H1 (cell line): ENCODE measurements around the gene PLCB3. TPM values are rescaled to one million over a fixed set of nuclear protein-coding genes. Genes with fewer than 3 reads are reported as not detected.
A peak's percentile ranks its signal among the peaks of the same experiment; 100 is the strongest.

ENCODE experiments used
- BCL11A ChIP-seq, 2 experiments: IDR thresholded peaks; one replicate each; pipeline ENCODE4 v1.6.1; 2011; ENCODE audit warnings: low read depth in 2 of 2, low read length in 2 of 2, mild to moderate bottlenecking in 2 of 2
- CBX8 ChIP-seq: fragments of 300-800, 300-1000 bp; sonication (generic); IDR thresholded peaks from 2 replicates; pipeline ENCODE4 v1.7.1; 2016; ENCODE audit warnings: low read depth, low read length, borderline replicate concordance
- CHD7 ChIP-seq: fragments of 300-600 bp; sonication (generic); IDR thresholded peaks from 2 replicates; pipeline ENCODE4 v1.7.1; 2012; ENCODE audit warnings: low read length, moderate library complexity, mild to moderate bottlenecking, inconsistent platforms; ENCODE audit not compliant: insufficient replicate concordance
- JUND ChIP-seq: IDR thresholded peaks from 2 replicates; pipeline ENCODE4 v1.6.1; 2011; ENCODE audit warnings: mild to moderate bottlenecking, improper control_type of control experiment, low read length
- KDM4A ChIP-seq: IDR thresholded peaks from one replicate; pipeline ENCODE4 v1.7.1; 2012; ENCODE audit warnings: low read depth, mild to moderate bottlenecking, moderate library complexity, low read length, inconsistent platforms; ENCODE audit not compliant: severe bottlenecking
- NANOG ChIP-seq: IDR thresholded peaks from 2 replicates; pipeline ENCODE4 v1.6.1; 2011; ENCODE audit warnings: low read length, low read depth, mild to moderate bottlenecking, inconsistent platforms; ENCODE audit not compliant: insufficient read depth, poor library complexity, severe bottlenecking
- POU5F1 ChIP-seq: IDR thresholded peaks from 2 replicates; pipeline ENCODE4 v1.6.1; 2011; ENCODE audit warnings: low read depth, mild to moderate bottlenecking, low read length, moderate library complexity
- RFX5 ChIP-seq: IDR thresholded peaks from 2 replicates; pipeline ENCODE4 v1.6.1; 2011; ENCODE audit warnings: low read depth, low read length, improper control_type of control experiment, borderline replicate concordance
- SIN3A ChIP-seq, 2 experiments: IDR thresholded peaks in 1 of 2; conservative IDR thresholded peaks in 1 of 2; 2 replicates each; pipeline ENCODE4 v1.6.1; 2011 to 2012; ENCODE audit warnings: low read length in 2 of 2, improper control_type of control experiment in 1 of 2, low read depth in 1 of 2, mild to moderate bottlenecking in 1 of 2
- SIX5 ChIP-seq: IDR thresholded peaks from 2 replicates; pipeline ENCODE4 v1.6.1; 2011; ENCODE audit warnings: mild to moderate bottlenecking, low read depth, low read length
- SP1 ChIP-seq: IDR thresholded peaks from 2 replicates; pipeline ENCODE4 v1.6.1; 2011; ENCODE audit warnings: low read depth, low read length
- SUZ12 ChIP-seq: fragments of 200-600 bp; sonication (generic); IDR thresholded peaks from 2 replicates; pipeline ENCODE4 v1.6.1; 2012; ENCODE audit warnings: mild to moderate bottlenecking, inconsistent platforms, low read length, moderate library complexity, mixed read lengths
- polyA plus RNA-seq, 7 experiments: library from polyadenylated mRNA; depleted of rRNA in 3 of 7; stranded (reverse) in 5 of 7; unstranded in 2 of 7; fragments of >200 nt in 5 of 7; fragments of 200-250 nt in 2 of 7; gene quantifications; 1 replicate in 5 of 7; 2 replicates in 1 of 7; 4 replicates in 1 of 7; pipeline versions ENCODE4 v1.2.1 to v1.2.3, GENCODE V29; 2011 to 2013; ENCODE audit warnings: missing spikeins in 2 of 7, mixed read lengths in 2 of 7
- total RNA-seq: library from RNA; stranded (reverse); fragmentation: NEBNext Ultra II Directional; extraction: Animal tissue kit (Norgen Biotek cat#: 25700); gene quantifications from 2 replicates; pipeline ENCODE4 v1.2.1, GENCODE V29; 2021

The PLCB3 gene
- total and polyA plus RNA-seq, 2 of the 8 experiments (the other 6 are each of a cell fraction or from before 2014, with no cell fraction given) = 47.2 to 104 TPM

- TF ChIP-seq CHD7 (no peak), SIN3A (conservative IDR thresholded peaks at IDR 0.05 in 1 of 2, IDR thresholded peaks at IDR 0.05 in 1 of 2; ENCODE audit: low read depth in 1 of 2, low read length in 2 of 2) (0 out of 4 replicates have a peak, but pooled peaks of 1 of the 2 experiments have one; percentile 51), SUZ12 (no peak), NANOG (no peak), POU5F1 (no peak), JUND (no peak), BCL11A (IDR thresholded peaks at IDR 0.05; ENCODE audit: low read depth in 2 of 2, low read length in 2 of 2) (no peak), RFX5 (no peak), SIX5 (no peak), SP1 (no peak), KDM4A (peak; percentile 25), CBX8 (no peak)
- TF ChIP-seq, all 59 proteins: peak for 2
Observed at GRCh38 chr11:64251753-64252002, 348 bp downstream of the PLCB3 start (continued).
